ENCODE data around the gene CNTN5.

- TF ChIP-seq, protein P1, sequence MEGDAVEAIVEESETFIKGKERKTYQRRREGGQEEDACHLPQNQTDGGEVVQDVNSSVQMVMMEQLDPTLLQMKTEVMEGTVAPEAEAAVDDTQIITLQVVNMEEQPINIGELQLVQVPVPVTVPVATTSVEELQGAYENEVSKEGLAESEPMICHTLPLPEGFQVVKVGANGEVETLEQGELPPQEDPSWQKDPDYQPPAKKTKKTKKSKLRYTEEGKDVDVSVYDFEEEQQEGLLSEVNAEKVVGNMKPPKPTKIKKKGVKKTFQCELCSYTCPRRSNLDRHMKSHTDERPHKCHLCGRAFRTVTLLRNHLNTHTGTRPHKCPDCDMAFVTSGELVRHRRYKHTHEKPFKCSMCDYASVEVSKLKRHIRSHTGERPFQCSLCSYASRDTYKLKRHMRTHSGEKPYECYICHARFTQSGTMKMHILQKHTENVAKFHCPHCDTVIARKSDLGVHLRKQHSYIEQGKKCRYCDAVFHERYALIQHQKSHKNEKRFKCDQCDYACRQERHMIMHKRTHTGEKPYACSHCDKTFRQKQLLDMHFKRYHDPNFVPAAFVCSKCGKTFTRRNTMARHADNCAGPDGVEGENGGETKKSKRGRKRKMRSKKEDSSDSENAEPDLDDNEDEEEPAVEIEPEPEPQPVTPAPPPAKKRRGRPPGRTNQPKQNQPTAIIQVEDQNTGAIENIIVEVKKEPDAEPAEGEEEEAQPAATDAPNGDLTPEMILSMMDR (IDR thresholded peaks at IDR 0.05; ENCODE audit: poor library complexity): no peak
- TF ChIP-seq EZH2phosphoT487 (IDR thresholded peaks at IDR 0.05; ENCODE audit: low read depth, severe bottlenecking, unreplicated experiment) (no peak), EZH2 (IDR thresholded peaks at IDR 0.05; ENCODE audit: borderline replicate concordance) (no peak)
These were observed 649.4 kb downstream of the CNTN5 start for GRCh38 chr11:99670067-99670676.

Data from hepatocyte (in vitro differentiated cells).